HG02943 (cell line): ENCODE data around the gene IMPACT.

ENCODE experiments used
- ATAC-seq: cut with Tn5 transposase; IDR thresholded peaks from one replicate; pipeline ENCODE4 v1.9.1; 2021; ENCODE audit warnings: mild to moderate bottlenecking, low read depth, moderate library complexity; ENCODE audit not compliant: unreplicated experiment

Gene IMPACT

DNA sequence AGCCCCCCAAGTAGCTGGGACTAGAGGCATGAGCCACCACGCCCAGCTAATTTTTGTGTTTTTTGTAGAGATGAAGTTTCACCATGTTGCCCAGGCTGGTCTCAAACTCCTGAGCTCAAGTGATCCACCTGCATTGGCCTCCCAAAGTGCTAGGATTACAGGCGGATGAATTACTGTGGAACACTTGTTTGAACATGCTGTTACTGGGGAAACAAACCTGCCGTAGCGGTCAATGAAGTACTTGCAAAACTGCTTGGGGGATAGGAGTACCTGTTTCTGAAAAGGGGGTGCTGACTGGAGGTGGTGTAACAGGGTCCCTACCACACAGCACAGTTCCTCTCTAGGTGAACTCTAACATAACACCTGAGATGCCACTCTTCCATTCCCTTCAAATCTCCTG, 5.9 kb upstream of the IMPACT start:
- ATAC-seq = no peak

- ATAC-seq = no peak
These were observed 4.6 kb upstream of the IMPACT start for GRCh38 chr18:24421831-24422230.

DNA sequence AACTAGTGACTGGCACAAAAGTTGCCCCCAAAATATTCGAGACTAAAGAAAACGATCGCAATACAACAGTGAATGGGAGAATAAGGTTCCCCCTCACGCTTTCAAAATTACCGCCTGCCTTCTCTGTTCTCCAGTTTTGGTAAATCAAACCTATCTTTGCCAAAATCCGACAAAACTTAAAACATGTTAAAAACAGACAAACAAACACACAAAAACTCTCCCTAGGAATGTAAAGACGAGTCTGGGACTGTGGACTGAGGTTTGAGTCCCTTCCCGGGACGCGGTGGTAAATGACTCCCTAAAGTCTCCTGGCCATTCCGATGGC, 435 bp upstream of the IMPACT start:
- ATAC-seq = no peak

DNA sequence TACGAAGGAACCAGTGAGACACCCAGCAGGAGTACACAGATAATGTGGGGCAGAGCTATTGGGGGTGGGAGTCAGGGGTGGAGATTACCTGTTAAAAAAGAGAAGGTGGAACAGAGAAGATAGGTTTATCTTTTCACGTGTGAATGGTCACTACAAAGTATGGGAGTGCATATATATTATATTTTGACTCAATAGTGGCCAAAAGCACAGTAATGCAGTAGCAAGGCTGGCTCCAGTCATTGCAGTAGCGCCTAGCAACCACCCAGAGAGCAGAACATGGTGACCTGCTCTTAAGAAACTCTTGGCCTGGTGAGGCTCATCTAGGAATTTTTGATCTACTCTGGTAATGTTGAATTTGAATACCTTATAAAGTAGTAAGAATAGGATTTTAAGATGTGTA, 1.0 kb downstream of the IMPACT start:
- ATAC-seq = no peak

- ATAC-seq = no peak
These were observed 2.2 kb downstream of the IMPACT start for GRCh38 chr18:24428709-24429108.

DNA sequence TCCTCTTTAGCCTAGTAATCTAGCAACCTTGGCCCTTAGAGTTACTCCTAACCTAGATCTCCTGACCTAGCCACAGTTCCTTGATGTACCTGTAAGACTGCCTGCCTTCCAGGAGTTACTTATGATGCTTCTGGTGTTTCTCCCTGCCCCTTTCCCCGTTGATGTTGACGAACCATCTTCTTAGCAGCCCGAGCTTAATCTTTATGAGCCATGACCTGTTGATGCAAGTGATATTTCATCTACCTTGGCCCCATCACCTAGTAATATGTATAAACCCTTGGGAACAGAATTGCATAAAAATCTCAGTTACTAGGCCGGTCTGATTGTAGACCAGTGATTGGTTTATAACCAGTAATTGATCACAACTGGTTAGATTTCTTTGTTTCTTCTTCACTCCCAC, 2.7 kb downstream of the IMPACT start:
- ATAC-seq = no peak

GRCh38 chr18:24432618-24433017, 6.1 kb downstream of the IMPACT start:
- no peak for ATAC-seq

GRCh38 chr18:24436939-24437338, 10.5 kb downstream of the IMPACT start:
- no peak for ATAC-seq

DNA sequence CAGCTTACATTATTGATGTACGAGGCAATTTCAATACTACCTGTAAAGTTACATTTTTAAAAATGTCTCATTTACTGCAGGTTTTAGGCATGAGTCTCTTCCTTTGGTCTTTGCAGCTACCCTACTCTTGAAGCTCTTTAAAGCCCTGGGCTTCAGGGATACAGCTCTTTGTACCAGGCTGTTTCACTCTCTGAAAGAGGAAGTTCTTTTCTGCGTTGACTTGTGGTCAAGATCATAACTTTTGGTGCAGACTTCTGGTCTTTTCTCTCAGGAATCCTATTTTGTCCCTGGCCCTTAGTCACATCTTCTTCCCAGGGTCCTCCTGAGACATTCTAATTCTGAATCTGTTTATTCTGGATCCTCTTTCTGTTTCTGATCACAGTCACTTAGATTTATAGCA, 17.4 kb downstream of the IMPACT start:
- no peak for ATAC-seq

DNA sequence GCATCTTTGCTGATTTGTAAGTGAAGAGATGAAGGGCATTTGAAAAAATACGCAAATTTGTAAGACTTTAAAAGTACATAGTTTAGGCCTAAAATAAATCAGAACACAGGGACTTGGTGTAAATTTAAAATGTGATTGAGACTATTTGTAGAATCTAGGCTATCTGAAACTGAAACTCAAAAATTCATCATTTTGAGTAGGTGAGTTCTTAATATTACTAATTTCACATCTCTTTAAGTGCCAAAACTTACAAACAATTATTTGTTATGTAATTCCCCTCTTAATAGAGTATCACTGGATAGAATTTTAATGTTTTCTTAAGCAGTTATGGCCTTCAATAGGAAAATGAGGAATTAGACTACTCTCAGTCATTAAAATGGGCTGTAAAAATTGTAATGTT, 20.0 kb downstream of the IMPACT start:
- peak; percentile 47 for ATAC-seq

GRCh38 chr18:24446953-24447538, 20.6 kb downstream of the IMPACT start:
- no peak for ATAC-seq

- no peak for ATAC-seq
These were observed 21.5 kb downstream of the IMPACT start for GRCh38 chr18:24447961-24448360.

GRCh38 chr18:24456549-24456948, 30.1 kb downstream of the IMPACT start:
- no peak for ATAC-seq

- ATAC-seq = no peak
These were observed 33.3 kb downstream of the IMPACT start for GRCh38 chr18:24459772-24460171.

GRCh38 chr18:24460388-24460787, 33.9 kb downstream of the IMPACT start, which contains the start of gene HRH4:
Gene HRH4, plus strand, starts transcription at chr18:24460637. Its CDS starts 92 bp downstream, at chr18:24460729.
- ATAC-seq = no peak

- ATAC-seq = no peak
These were observed 35.5 kb downstream of the IMPACT start for GRCh38 chr18:24461996-24462395.

- ATAC-seq = no peak
These were observed 36.6 kb downstream of the IMPACT start for GRCh38 chr18:24462838-24463775.

- ATAC-seq = no peak
These were observed 39.0 kb downstream of the IMPACT start for GRCh38 chr18:24465486-24465885.

- no peak for ATAC-seq
These were observed 40.3 kb downstream of the IMPACT start for GRCh38 chr18:24466771-24467170.

- ATAC-seq = no peak
These were observed 43.6 kb downstream of the IMPACT start for GRCh38 chr18:24470022-24470618.

- ATAC-seq = no peak
These were observed 44.3 kb downstream of the IMPACT start for GRCh38 chr18:24470805-24471204.

GRCh38 chr18:24472591-24472990, 46.1 kb downstream of the IMPACT start:
- ATAC-seq = no peak
